CD4-positive, alpha-beta memory T cell (primary cell): Measurements from ENCODE around the gene ABTB2. TPM values are rescaled to one million over a fixed set of nuclear protein-coding genes. Genes with fewer than 3 reads are reported as not detected.

ENCODE experiments used
- CTCF ChIA-PET: fragments of 350-600 bp; sonication (Branson Sonifier 250); formaldehyde crosslinking; loops from one replicate; lab custom pipeline; 2021; ENCODE audit warnings: inconsistent platforms; ENCODE audit not compliant: partially characterized antibody; lab: Charles Lee
- POLR2A ChIA-PET: fragments of 350-600 bp; sonication (Branson Sonifier 250); formaldehyde crosslinking; loops from one replicate; lab custom pipeline; 2021; ENCODE audit not compliant: partially characterized antibody; lab: Charles Lee
- DNase-seq, 5 donors: peaks; one replicate each; pipeline versions ENCODE4 v3.0.0 to v3.0.0-alpha.2; 2020 to 2022; ENCODE audit warnings: mixed read lengths in 1 of 5
- H3K27ac ChIP-seq: one replicate; pipeline ENCODE4 v1.7.0; 2013; ENCODE audit warnings: low read depth, low read length
- H3K27me3 ChIP-seq: 2 replicates; pipeline ENCODE4 v1.7.0; 2013; ENCODE audit warnings: mild to moderate bottlenecking, low read length, moderate library complexity; ENCODE audit not compliant: insufficient read depth
- H3K36me3 ChIP-seq: 2 replicates; pipeline ENCODE4 v1.7.0; 2013; ENCODE audit warnings: mild to moderate bottlenecking, low read length, moderate library complexity; ENCODE audit not compliant: insufficient read depth
- H3K4me1 ChIP-seq: 2 replicates; pipeline ENCODE4 v1.7.0; 2013; ENCODE audit warnings: mild to moderate bottlenecking, low read length, moderate library complexity; ENCODE audit not compliant: insufficient read depth
- H3K4me3 ChIP-seq, 2 donors: one replicate each; pipeline ENCODE4 v1.7.0; 2013; ENCODE audit warnings: low read length in 2 of 2, mild to moderate bottlenecking in 1 of 2
- H3K9me3 ChIP-seq, 2 donors: one replicate each; pipeline ENCODE4 v1.7.0; 2013; ENCODE audit warnings: low read length in 2 of 2, control low read depth in 1 of 2; ENCODE audit not compliant: control insufficient read depth in 1 of 2
- H3K27ac Mint-ChIP-seq, 7 donors: one replicate each; pipeline ENCODE4 v1.8.0; 2020 to 2021; ENCODE audit warnings: mixed read lengths in 7 of 7, mild to moderate bottlenecking in 6 of 7, inconsistent platforms in 3 of 7, moderate library complexity in 3 of 7
- H3K27me3 Mint-ChIP-seq, 2 donors: one replicate each; pipeline ENCODE4 v1.8.0; 2020 to 2021; ENCODE audit warnings: mixed read lengths in 2 of 2
- H3K36me3 Mint-ChIP-seq, 2 donors: one replicate each; pipeline ENCODE4 v1.8.0; 2020 to 2021; ENCODE audit warnings: mixed read lengths in 2 of 2, inconsistent platforms in 1 of 2, mild to moderate bottlenecking in 1 of 2
- H3K4me1 Mint-ChIP-seq, 4 donors: one replicate each; pipeline ENCODE4 v1.8.0; 2020 to 2021; ENCODE audit warnings: mixed read lengths in 4 of 4, mild to moderate bottlenecking in 1 of 4
- H3K4me3 Mint-ChIP-seq, 8 donors: one replicate each; pipeline ENCODE4 v1.8.0; 2020 to 2021; ENCODE audit warnings: mixed read lengths in 8 of 8, mild to moderate bottlenecking in 7 of 8, moderate library complexity in 6 of 8, inconsistent platforms in 3 of 8
- H3K9me3 Mint-ChIP-seq, 8 donors: one replicate each; pipeline ENCODE4 v1.8.0; 2020 to 2021; ENCODE audit warnings: mixed read lengths in 8 of 8, mild to moderate bottlenecking in 5 of 8, inconsistent platforms in 3 of 8, moderate library complexity in 1 of 8
- intact Hi-C: fragments of 100-400 bp; cut with micrococcal nuclease; formaldehyde crosslinking; loops from one replicate; pipeline ENCODE4 v1.15.1; 2023
- polyA plus RNA-seq, 2 donors: library from polyadenylated mRNA; unstranded; fragments of 300-500 nt; fragmentation: Illumina TruSeq; gene quantifications; one replicate each; pipeline ENCODE4 v1.2.3, GENCODE V29; 2021
- total RNA-seq, 2 experiments: library from RNA; stranded (reverse); gene quantifications; one replicate each; pipeline ENCODE4 v1.2.3, GENCODE V29; 2021

ABTB2 gene
- total and polyA plus RNA-seq, 4 experiments from 2014 or later = 0.35 to 0.39 TPM; not detected in 2

GRCh38 chr11:34331329-34331728 is 26.5 kb downstream of the ABTB2 start:
- Histone ChIP-seq H3K9me3 (no peaks in the 10 kb centered on the region), H3K36me3 (no peaks in the 10 kb centered on the region), H3K27me3 (no peaks in the 10 kb centered on the region), H3K4me1 (no peaks in the 10 kb centered on the region), H3K27ac (no peak overlapping the region), H3K4me3 (no peak overlapping the region)
- H3K4me3 Mint-ChIP-seq = no peak overlapping the region
- H3K9me3 Mint-ChIP-seq = no peaks in the 10 kb centered on the region
- H3K27me3 Mint-ChIP-seq = peaks cover 7% of the 10 kb centered on the region in 2 donors
- CTCF ChIA-PET = no interaction called here
- no peaks in the 10 kb centered on the region for H3K36me3 Mint-ChIP-seq
- no peak overlapping the region for H3K27ac Mint-ChIP-seq
- POLR2A ChIA-PET = no interaction called here
- no peak for DNase-seq
- intact Hi-C loops = no loop called here
- H3K4me1 Mint-ChIP-seq = no peaks in the 10 kb centered on the region

- CTCF ChIA-PET = no interaction called here
- H3K27ac ChIP-seq = no peak overlapping the region
- H3K27me3 Mint-ChIP-seq = peaks cover 7% of the 10 kb centered on the region in 2 donors
Measured at GRCh38 chr11:34330653-34331052, 27.2 kb downstream of the ABTB2 start.

DNA sequence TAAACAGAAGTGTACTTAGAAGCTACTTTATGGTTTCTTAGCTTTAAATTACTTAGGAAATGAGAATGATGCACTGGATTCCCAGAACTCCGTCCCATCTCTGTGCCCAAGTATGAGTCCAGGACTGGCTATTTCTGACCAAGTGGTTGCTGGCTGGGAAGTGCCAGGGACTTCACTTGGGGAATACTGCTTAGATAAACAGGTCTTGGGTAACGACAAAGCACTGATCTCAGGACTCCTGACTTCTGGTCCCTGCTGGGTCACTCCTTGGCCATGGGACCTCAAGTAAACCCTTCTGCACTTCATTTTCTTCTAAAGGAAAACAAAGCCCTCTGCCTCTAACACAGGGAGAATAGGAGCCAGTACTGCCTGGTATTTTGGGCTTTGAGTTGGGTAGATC is 27.9 kb downstream of the ABTB2 start:
- CTCF ChIA-PET = no interaction called here
- no peaks in the 10 kb centered on the region for H3K4me1 Mint-ChIP-seq

More at GRCh38 chr11:34330653-34331052, 27.2 kb downstream of the ABTB2 start:
- H3K4me1 ChIP-seq = no peaks in the 10 kb centered on the region
- no peak for DNase-seq
- H3K9me3 Mint-ChIP-seq = no peaks in the 10 kb centered on the region
- H3K27ac Mint-ChIP-seq = no peak overlapping the region
- intact Hi-C loops = no loop called here
- H3K36me3 ChIP-seq = no peaks in the 10 kb centered on the region
- H3K4me3 ChIP-seq = no peak overlapping the region
- no peaks in the 10 kb centered on the region for H3K9me3 ChIP-seq
- no peaks in the 10 kb centered on the region for H3K36me3 Mint-ChIP-seq
- no peak overlapping the region for H3K4me3 Mint-ChIP-seq
- H3K4me1 Mint-ChIP-seq = no peaks in the 10 kb centered on the region
- no peaks in the 10 kb centered on the region for H3K27me3 ChIP-seq
- POLR2A ChIA-PET = no interaction called here

DNA sequence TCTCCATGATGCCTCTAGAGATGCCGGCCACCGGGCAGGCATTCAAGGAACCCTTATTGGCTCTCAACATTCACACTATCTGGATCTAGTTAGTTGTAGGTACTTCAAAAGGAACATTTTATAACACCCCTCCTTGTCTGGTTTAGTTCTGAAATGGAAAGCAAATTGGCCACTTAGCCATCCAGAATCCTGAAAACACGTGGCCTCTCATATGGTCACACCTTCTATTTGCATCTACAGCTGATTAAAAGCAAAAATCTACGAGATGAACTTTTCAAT is 29.2 kb downstream of the ABTB2 start:
- H3K27ac ChIP-seq = no peak overlapping the region
- H3K27me3 ChIP-seq = no peaks in the 10 kb centered on the region
- H3K9me3 ChIP-seq = no peaks in the 10 kb centered on the region
- Mint-ChIP-seq H3K27ac (no peak overlapping the region), H3K4me1 (no peaks in the 10 kb centered on the region), H3K36me3 (no peaks in the 10 kb centered on the region), H3K27me3 (peaks cover 7 to 8% of the 10 kb centered on the region in 2 donors), H3K4me3 (no peak overlapping the region), H3K9me3 (no peaks in the 10 kb centered on the region)
- CTCF ChIA-PET = no interaction called here
- no peaks in the 10 kb centered on the region for H3K36me3 ChIP-seq
- no peaks in the 10 kb centered on the region for H3K4me1 ChIP-seq
- no peak overlapping the region for H3K4me3 ChIP-seq
- DNase-seq = no peak
- intact Hi-C loops = no loop called here
- POLR2A ChIA-PET = no interaction called here

More for the DNA sequence above, 27.9 kb downstream of the ABTB2 start:
- Mint-ChIP-seq H3K27ac (no peak overlapping the region), H3K4me3 (no peak overlapping the region), H3K36me3 (no peaks in the 10 kb centered on the region), H3K27me3 (peaks cover 7% of the 10 kb centered on the region in 2 donors), H3K9me3 (no peaks in the 10 kb centered on the region)
- Histone ChIP-seq H3K36me3 (no peaks in the 10 kb centered on the region), H3K4me3 (no peak overlapping the region), H3K4me1 (no peaks in the 10 kb centered on the region), H3K27ac (no peak overlapping the region), H3K9me3 (no peaks in the 10 kb centered on the region), H3K27me3 (no peaks in the 10 kb centered on the region)
- POLR2A ChIA-PET = no interaction called here
- no peak for DNase-seq
- intact Hi-C loops = no loop called here

GRCh38 chr11:34327804-34328631 is 29.8 kb downstream of the ABTB2 start:
- no peaks in the 10 kb centered on the region for H3K36me3 ChIP-seq
- H3K27ac ChIP-seq = no peak overlapping the region
- POLR2A ChIA-PET = no interaction called here
- no peak overlapping the region for H3K4me3 ChIP-seq
- Mint-ChIP-seq H3K4me3 (no peak overlapping the region), H3K27ac (no peak overlapping the region), H3K36me3 (no peaks in the 10 kb centered on the region), H3K4me1 (no peaks in the 10 kb centered on the region), H3K9me3 (no peaks in the 10 kb centered on the region), H3K27me3 (peaks cover 6 to 7% of the 10 kb centered on the region in 2 donors)
- no peaks in the 10 kb centered on the region for H3K27me3 ChIP-seq
- DNase-seq = no peak
- CTCF ChIA-PET = no interaction called here
- intact Hi-C loops = no loop called here
- H3K4me1 ChIP-seq = no peaks in the 10 kb centered on the region
- no peaks in the 10 kb centered on the region for H3K9me3 ChIP-seq

GRCh38 chr11:34324466-34324865 is 33.3 kb downstream of the ABTB2 start:
- Mint-ChIP-seq H3K4me3 (no peak overlapping the region), H3K36me3 (no peaks in the 10 kb centered on the region), H3K27ac (no peak overlapping the region), H3K9me3 (no peaks in the 10 kb centered on the region), H3K4me1 (no peaks in the 10 kb centered on the region), H3K27me3 (peaks cover 0 to 3% of the 10 kb centered on the region in 2 donors)
- Histone ChIP-seq H3K27ac (no peak overlapping the region), H3K27me3 (no peaks in the 10 kb centered on the region), H3K36me3 (no peaks in the 10 kb centered on the region), H3K9me3 (no peaks in the 10 kb centered on the region), H3K4me1 (no peaks in the 10 kb centered on the region), H3K4me3 (no peak overlapping the region)
- DNase-seq = no peak
- POLR2A ChIA-PET = no interaction called here
- CTCF ChIA-PET = no interaction called here
- intact Hi-C loops = no loop called here

- intact Hi-C loops = no loop called here
- H3K4me3 ChIP-seq = no peak overlapping the region
- Mint-ChIP-seq H3K4me1 (no peaks in the 10 kb centered on the region), H3K36me3 (no peaks in the 10 kb centered on the region), H3K9me3 (no peaks in the 10 kb centered on the region), H3K27ac (peak overlapping the region in 1 of 7 donors; percentile 5), H3K27me3 (peaks cover 0 to 2% of the 10 kb centered on the region in 2 donors), H3K4me3 (no peak overlapping the region)
- no peaks in the 10 kb centered on the region for H3K9me3 ChIP-seq
- DNase-seq = no peak
- H3K36me3 ChIP-seq = no peaks in the 10 kb centered on the region
- POLR2A ChIA-PET = no interaction called here
- CTCF ChIA-PET = no interaction called here
- H3K27ac ChIP-seq = no peak overlapping the region
- no peaks in the 10 kb centered on the region for H3K27me3 ChIP-seq
- no peaks in the 10 kb centered on the region for H3K4me1 ChIP-seq
Measured at GRCh38 chr11:34323601-34324000, 34.2 kb downstream of the ABTB2 start.
